HepG2 (cell line): Measurements from ENCODE around the gene DUS2. TPM values are rescaled to one million over a fixed set of nuclear protein-coding genes. Genes with fewer than 3 reads are reported as not detected.
A peak's percentile ranks its signal among the peaks of the same experiment; 100 is the strongest.

Experiments
- ATF1 ChIP-seq: IDR thresholded peaks from 2 replicates; pipeline ENCODE4 v1.6.1; 2016; ENCODE audit warnings: mild to moderate bottlenecking, control low read depth
- FOXK2 ChIP-seq: fragments of 450-650 bp; IDR thresholded peaks from 2 replicates; pipeline ENCODE4 v1.6.1; 2016
- ISL2 ChIP-seq: sonication (generic); formaldehyde crosslinking; IDR thresholded peaks from 2 replicates; pipeline ENCODE4 v1.5.0; 2020; ENCODE audit warnings: missing genetic modification reagents
- MTF2 ChIP-seq: sonication (generic); formaldehyde crosslinking; IDR thresholded peaks from 2 replicates; pipeline ENCODE4 v1.5.0; 2020; ENCODE audit warnings: missing genetic modification reagents, borderline replicate concordance
- MXI1 ChIP-seq: IDR thresholded peaks from 3 replicates; pipeline ENCODE4 v1.6.1; 2012; ENCODE audit warnings: low read depth, low read length, inconsistent platforms, borderline replicate concordance
- NCOR1 ChIP-seq: fragments of 200-600 bp; sonication (generic); IDR thresholded peaks from 2 replicates; pipeline ENCODE4 v1.7.0; 2017; ENCODE audit warnings: antibody characterized with exemption, low read length, borderline replicate concordance
- NFE2L2 ChIP-seq: fragments of 150-350 bp; IDR thresholded peaks from 2 replicates; pipeline ENCODE4 v1.6.1; 2014; ENCODE audit warnings: low read length
- RBFOX2 ChIP-seq: fragments of 200-400 bp; formaldehyde crosslinking; IDR thresholded peaks from 2 replicates; pipeline ENCODE4 v1.6.1; 2017; ENCODE audit warnings: low read depth, mild to moderate bottlenecking, low read length
- THYN1 ChIP-seq: sonication (generic); formaldehyde crosslinking; IDR thresholded peaks from 2 replicates; pipeline ENCODE4 v1.8.1; 2023; ENCODE audit warnings: low read depth, mild to moderate bottlenecking, moderate library complexity, missing genetic modification reagents, borderline replicate concordance
- ZNF337 ChIP-seq: sonication (generic); formaldehyde crosslinking; IDR thresholded peaks from 2 replicates; pipeline ENCODE4 v1.5.1; 2020; ENCODE audit warnings: missing genetic modification reagents, low read depth, mild to moderate bottlenecking, borderline replicate concordance
- ZNF382 ChIP-seq: sonication (generic); formaldehyde crosslinking; IDR thresholded peaks from 2 replicates; pipeline ENCODE4 v1.5.0; 2020; ENCODE audit warnings: missing genetic modification reagents, mild to moderate bottlenecking, borderline replicate concordance
- ZNF749 ChIP-seq: sonication (generic); formaldehyde crosslinking; IDR thresholded peaks from 2 replicates; pipeline ENCODE4 v1.8.0; 2022; ENCODE audit warnings: mild to moderate bottlenecking, missing genetic modification reagents, moderate library complexity, borderline replicate concordance
- polyA plus RNA-seq, 8 experiments: library from polyadenylated mRNA; depleted of rRNA in 3 of 8; stranded (reverse) in 7 of 8; unstranded in 1 of 8; fragments of >200 nt; fragmentation: Illumina TruSeq in 4 of 8; extraction: Trizol in 4 of 8; gene quantifications; 2 replicates each; pipeline versions ENCODE4 v1.2.1 to v1.2.3, GENCODE V29; 2011 to 2016; ENCODE audit warnings: low read depth in 4 of 8, missing spikeins in 1 of 8, mixed read lengths in 1 of 8; ENCODE audit not compliant: insufficient read depth in 1 of 8
- total RNA-seq, 5 experiments: library from RNA; depleted of rRNA; stranded (reverse); fragments of >200 nt; fragmentation: Illumina TruSeq; extraction: Trizol; gene quantifications; 2 replicates each; pipeline ENCODE4 v1.2.3, GENCODE V29; 2016; ENCODE audit warnings: low read depth in 1 of 5
- TF ChIP-seq, protein P1 (sequence below): sonication (generic); formaldehyde crosslinking; IDR thresholded peaks from 2 replicates; pipeline ENCODE4 v1.5.1; 2020; ENCODE audit warnings: mild to moderate bottlenecking, missing genetic modification reagents
- TF ChIP-seq, protein P2 (sequence below): sonication (generic); formaldehyde crosslinking; IDR thresholded peaks from 2 replicates; pipeline ENCODE4 v1.8.1; 2023; ENCODE audit warnings: mild to moderate bottlenecking, missing genetic modification reagents, borderline replicate concordance
- TF ChIP-seq, protein P3 (sequence below): sonication (generic); formaldehyde crosslinking; IDR thresholded peaks from 2 replicates; pipeline ENCODE4 v1.5.1; 2020; ENCODE audit warnings: missing genetic modification reagents, mild to moderate bottlenecking, borderline replicate concordance
- TF ChIP-seq, protein P4 (sequence below): sonication (generic); formaldehyde crosslinking; IDR thresholded peaks from 2 replicates; pipeline ENCODE4 v1.4.0; 2020; ENCODE audit warnings: mild to moderate bottlenecking, missing genetic modification reagents, borderline replicate concordance
- TF ChIP-seq, protein P5 (sequence below): sonication (generic); formaldehyde crosslinking; IDR thresholded peaks from 2 replicates; pipeline ENCODE4 v1.4.0; 2020; ENCODE audit warnings: missing genetic modification reagents
- TF ChIP-seq, protein P6 (sequence below): IDR thresholded peaks from 2 replicates; pipeline ENCODE4 v1.6.1; 2018; ENCODE audit warnings: missing genetic modification reagents, mild to moderate bottlenecking, missing compliant biosample characterization

DUS2 gene
- total and polyA plus RNA-seq, 2 of the 13 experiments (the other 11 are each of a cell fraction or from before 2014, with no cell fraction given) = 17.8 to 25.1 TPM

DNA sequence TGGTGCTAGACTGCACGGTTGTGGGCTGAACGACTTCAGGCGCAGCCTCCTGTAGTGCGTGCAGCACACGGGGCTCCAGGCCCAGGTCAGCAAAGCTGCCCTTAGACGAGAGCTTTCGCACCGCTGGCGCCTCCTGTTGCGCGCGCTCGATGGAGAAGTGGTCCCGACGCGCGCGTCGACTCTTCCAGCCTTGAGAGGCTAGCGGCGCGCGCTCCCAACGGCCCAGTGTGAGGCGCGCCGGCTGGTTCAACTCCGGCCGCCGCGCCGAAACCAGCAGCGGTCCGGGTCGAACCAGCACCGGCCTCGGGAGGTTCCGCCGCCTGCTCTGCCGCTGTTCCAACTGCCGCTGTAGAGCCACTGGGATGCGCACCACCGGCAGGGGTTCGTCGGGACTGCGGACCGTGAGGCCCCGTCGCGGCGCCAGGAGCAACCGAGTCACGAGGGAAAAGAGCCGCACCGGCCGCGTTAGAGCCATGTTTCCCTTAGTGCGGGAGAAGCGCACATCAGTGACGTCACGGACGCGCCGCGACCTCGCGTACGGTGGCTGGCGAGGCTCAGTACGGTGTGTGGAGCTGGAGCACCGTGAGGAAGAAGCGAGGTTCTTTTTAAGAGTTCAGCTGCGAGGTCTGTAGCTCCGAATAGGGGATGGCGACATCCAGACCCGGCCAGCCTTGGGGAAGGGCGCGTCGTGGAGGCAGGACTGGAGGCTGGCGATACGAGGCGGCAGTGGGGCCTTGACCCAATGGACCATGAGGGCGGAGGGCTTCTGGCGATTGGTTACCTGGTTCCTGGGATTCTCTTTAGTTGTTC lies at the start of gene DUS2, which contains the start of gene DDX28 (continued):
- TF ChIP-seq, protein P1, sequence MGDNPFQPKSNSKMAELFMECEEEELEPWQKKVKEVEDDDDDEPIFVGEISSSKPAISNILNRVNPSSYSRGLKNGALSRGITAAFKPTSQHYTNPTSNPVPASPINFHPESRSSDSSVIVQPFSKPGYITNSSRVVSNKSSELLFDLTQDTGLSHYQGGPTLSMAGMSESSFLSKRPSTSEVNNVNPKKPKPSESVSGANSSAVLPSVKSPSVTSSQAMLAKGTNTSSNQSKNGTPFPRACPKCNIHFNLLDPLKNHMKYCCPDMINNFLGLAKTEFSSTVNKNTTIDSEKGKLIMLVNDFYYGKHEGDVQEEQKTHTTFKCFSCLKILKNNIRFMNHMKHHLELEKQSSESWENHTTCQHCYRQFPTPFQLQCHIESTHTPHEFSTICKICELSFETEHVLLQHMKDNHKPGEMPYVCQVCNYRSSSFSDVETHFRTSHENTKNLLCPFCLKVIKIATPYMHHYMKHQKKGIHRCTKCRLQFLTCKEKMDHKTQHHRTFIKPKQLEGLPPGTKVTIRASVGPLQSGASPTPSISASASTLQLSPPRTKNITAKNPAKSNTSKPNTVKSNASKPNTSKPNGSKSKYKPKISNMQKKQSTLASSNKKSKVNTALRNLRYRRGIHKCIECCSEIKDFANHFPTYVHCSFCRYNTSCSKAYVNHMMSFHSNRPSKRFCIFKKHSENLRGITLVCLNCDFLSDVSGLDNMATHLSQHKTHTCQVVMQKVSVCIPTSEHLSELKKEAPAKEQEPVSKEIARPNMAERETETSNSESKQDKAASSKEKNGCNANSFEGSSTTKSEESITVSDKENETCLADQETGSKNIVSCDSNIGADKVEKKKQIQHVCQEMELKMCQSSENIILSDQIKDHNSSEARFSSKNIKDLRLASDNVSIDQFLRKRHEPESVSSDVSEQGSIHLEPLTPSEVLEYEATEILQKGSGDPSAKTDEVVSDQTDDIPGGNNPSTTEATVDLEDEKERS = peak; percentile 94
- TF ChIP-seq FOXK2 = peak; percentile 95
- TF ChIP-seq ZNF337 (CRISPR knock-in tag) = no peak
- TF ChIP-seq ATF1 (CRISPR knock-in tag) = peak; percentile 100
- TF ChIP-seq, protein P2, sequence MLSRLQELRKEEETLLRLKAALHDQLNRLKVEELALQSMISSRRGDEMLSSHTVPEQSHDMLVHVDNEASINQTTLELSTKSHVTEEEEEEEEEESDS (CRISPR knock-in tag) = peak; percentile 96
- TF ChIP-seq, protein P3, sequence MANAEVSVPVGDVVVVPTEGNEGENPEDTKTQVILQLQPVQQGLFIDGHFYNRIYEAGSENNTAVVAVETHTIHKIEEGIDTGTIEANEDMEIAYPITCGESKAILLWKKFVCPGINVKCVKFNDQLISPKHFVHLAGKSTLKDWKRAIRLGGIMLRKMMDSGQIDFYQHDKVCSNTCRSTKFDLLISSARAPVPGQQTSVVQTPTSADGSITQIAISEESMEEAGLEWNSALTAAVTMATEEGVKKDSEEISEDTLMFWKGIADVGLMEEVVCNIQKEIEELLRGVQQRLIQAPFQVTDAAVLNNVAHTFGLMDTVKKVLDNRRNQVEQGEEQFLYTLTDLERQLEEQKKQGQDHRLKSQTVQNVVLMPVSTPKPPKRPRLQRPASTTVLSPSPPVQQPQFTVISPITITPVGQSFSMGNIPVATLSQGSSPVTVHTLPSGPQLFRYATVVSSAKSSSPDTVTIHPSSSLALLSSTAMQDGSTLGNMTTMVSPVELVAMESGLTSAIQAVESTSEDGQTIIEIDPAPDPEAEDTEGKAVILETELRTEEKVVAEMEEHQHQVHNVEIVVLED = peak; percentile 94
- no peak for TF ChIP-seq NFE2L2
- TF ChIP-seq ZNF749 (CRISPR knock-in tag) = peak; percentile 86
- TF ChIP-seq MTF2 (CRISPR knock-in tag) = peak; percentile 49; the same call in 1 of the 2 replicates
- TF ChIP-seq, protein P4, sequence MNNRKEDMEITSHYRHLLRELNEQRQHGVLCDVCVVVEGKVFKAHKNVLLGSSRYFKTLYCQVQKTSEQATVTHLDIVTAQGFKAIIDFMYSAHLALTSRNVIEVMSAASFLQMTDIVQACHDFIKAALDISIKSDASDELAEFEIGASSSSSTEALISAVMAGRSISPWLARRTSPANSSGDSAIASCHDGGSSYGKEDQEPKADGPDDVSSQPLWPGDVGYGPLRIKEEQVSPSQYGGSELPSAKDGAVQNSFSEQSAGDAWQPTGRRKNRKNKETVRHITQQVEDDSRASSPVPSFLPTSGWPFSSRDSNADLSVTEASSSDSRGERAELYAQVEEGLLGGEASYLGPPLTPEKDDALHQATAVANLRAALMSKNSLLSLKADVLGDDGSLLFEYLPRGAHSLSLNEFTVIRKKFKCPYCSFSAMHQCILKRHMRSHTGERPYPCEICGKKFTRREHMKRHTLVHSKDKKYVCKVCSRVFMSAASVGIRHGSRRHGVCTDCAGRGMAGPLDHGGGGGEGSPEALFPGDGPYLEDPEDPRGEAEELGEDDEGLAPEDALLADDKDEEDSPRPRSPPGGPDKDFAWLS (CRISPR knock-in tag) = peak; percentile 94; the same call in 1 of the 2 replicates
- peak; percentile 72; the same call in 1 of the 2 replicates for TF ChIP-seq ISL2 (CRISPR knock-in tag)
- TF ChIP-seq THYN1 = 0 out of 2 replicates have a peak, but pooled peaks have one; percentile 77
- no peak for TF ChIP-seq ZNF382 (CRISPR knock-in tag)
- TF ChIP-seq NCOR1 = peak; percentile 79; the same call in 1 of the 2 replicates
- peak; percentile 99 for TF ChIP-seq RBFOX2
- peak; percentile 96; the same call in 2 of the 3 replicates for TF ChIP-seq MXI1
- TF ChIP-seq, protein P5, sequence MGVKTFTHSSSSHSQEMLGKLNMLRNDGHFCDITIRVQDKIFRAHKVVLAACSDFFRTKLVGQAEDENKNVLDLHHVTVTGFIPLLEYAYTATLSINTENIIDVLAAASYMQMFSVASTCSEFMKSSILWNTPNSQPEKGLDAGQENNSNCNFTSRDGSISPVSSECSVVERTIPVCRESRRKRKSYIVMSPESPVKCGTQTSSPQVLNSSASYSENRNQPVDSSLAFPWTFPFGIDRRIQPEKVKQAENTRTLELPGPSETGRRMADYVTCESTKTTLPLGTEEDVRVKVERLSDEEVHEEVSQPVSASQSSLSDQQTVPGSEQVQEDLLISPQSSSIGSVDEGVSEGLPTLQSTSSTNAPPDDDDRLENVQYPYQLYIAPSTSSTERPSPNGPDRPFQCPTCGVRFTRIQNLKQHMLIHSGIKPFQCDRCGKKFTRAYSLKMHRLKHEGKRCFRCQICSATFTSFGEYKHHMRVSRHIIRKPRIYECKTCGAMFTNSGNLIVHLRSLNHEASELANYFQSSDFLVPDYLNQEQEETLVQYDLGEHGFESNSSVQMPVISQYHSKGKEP = 0 out of 2 replicates have a peak, but pooled peaks have one; percentile 18
- TF ChIP-seq, protein P6, sequence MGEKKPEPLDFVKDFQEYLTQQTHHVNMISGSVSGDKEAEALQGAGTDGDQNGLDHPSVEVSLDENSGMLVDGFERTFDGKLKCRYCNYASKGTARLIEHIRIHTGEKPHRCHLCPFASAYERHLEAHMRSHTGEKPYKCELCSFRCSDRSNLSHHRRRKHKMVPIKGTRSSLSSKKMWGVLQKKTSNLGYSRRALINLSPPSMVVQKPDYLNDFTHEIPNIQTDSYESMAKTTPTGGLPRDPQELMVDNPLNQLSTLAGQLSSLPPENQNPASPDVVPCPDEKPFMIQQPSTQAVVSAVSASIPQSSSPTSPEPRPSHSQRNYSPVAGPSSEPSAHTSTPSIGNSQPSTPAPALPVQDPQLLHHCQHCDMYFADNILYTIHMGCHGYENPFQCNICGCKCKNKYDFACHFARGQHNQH (CRISPR knock-in tag) = peak; percentile 95
